Measurements from ENCODE around the gene SLC17A2. TPM values are rescaled to one million over a fixed set of nuclear protein-coding genes. Genes with fewer than 3 reads are reported as not detected.

Gene SLC17A2
- total RNA-seq, 4 donors from 2014 or later = not detected

GRCh38 chr6:25869840-25870239, 60.7 kb downstream of the SLC17A2 start:
- no peak for TF ChIP-seq EP300 (IDR thresholded peaks at IDR 0.05)
- no peak for TF ChIP-seq CTCF (IDR thresholded peaks at IDR 0.05)
- TF ChIP-seq POLR2AphosphoS5 (IDR thresholded peaks at IDR 0.05) = no peak
- TF ChIP-seq POLR2A (IDR thresholded peaks at IDR 0.05; ENCODE audit: low read depth) = no peak
- intact Hi-C loops (cut with DNase I) = no loop called here
- DNase-seq (ENCODE audit: extremely low spot score) = no peak

GRCh38 chr6:25868436-25869183, 61.9 kb downstream of the SLC17A2 start:
- no peaks in the 10 kb centered on the region for H3K9me3 ChIP-seq
- TF ChIP-seq POLR2A (IDR thresholded peaks at IDR 0.05; ENCODE audit: low read depth) (no peak), EP300 (IDR thresholded peaks at IDR 0.05) (no peak), CTCF (IDR thresholded peaks at IDR 0.05) (no peak), POLR2AphosphoS5 (IDR thresholded peaks at IDR 0.05) (no peak)
- H3K4me1 ChIP-seq = no peaks in the 10 kb centered on the region
- intact Hi-C loops (cut with DNase I) = no loop called here
- WGBS = 65% methylated on average over 3 of the region's 3 CpGs
- no peak overlapping the region for H3K4me3 ChIP-seq
- DNase-seq (ENCODE audit: extremely low spot score) = no peak
- no peaks in the 10 kb centered on the region for H3K36me3 ChIP-seq
- H3K27ac ChIP-seq (replicated peaks in 1 of 4) = no peak overlapping the region
- H3K27me3 ChIP-seq = peaks cover 0 to 9% (median 0%) of the 10 kb centered on the region in 4 donors

More at GRCh38 chr6:25869840-25870239, 60.7 kb downstream of the SLC17A2 start:
- Histone ChIP-seq H3K9me3 (no peaks in the 10 kb centered on the region), H3K27me3 (peaks cover 0 to 8% (median 0%) of the 10 kb centered on the region in 4 donors), H3K4me3 (no peak overlapping the region), H3K27ac (replicated peaks in 1 of 4) (no peak overlapping the region), H3K36me3 (no peaks in the 10 kb centered on the region), H3K4me1 (no peaks in the 10 kb centered on the region)
- WGBS = 64% methylated on average over 1 of the region's 1 CpG

- WGBS = 68% methylated on average over 3 of the region's 3 CpGs
- Histone ChIP-seq H3K27me3 (peaks cover 0 to 11% (median 0%) of the 10 kb centered on the region in 4 donors), H3K4me1 (no peaks in the 10 kb centered on the region), H3K27ac (replicated peaks in 1 of 4) (no peak overlapping the region), H3K36me3 (no peaks in the 10 kb centered on the region), H3K4me3 (no peak overlapping the region), H3K9me3 (no peaks in the 10 kb centered on the region)
- DNase-seq (ENCODE audit: extremely low spot score) = no peak
- intact Hi-C loops (cut with DNase I) = no loop called here
- TF ChIP-seq POLR2AphosphoS5 (IDR thresholded peaks at IDR 0.05) (no peak), POLR2A (IDR thresholded peaks at IDR 0.05; ENCODE audit: low read depth) (no peak), EP300 (IDR thresholded peaks at IDR 0.05) (no peak), CTCF (IDR thresholded peaks at IDR 0.05) (no peak)
These were observed 64.5 kb downstream of the SLC17A2 start for GRCh38 chr6:25866011-25866410.

GRCh38 chr6:25863360-25863759, 67.1 kb downstream of the SLC17A2 start:
- no peak overlapping the region for H3K4me3 ChIP-seq
- DNase-seq (ENCODE audit: extremely low spot score) = no peak
- 76% methylated on average over 2 of the region's 2 CpGs for WGBS
- H3K36me3 ChIP-seq = no peaks in the 10 kb centered on the region
- peaks cover 0 to 11% (median 0%) of the 10 kb centered on the region in 4 donors for H3K27me3 ChIP-seq
- no peaks in the 10 kb centered on the region for H3K4me1 ChIP-seq
- intact Hi-C loops (cut with DNase I) = no loop called here
- no peak for TF ChIP-seq EP300 (IDR thresholded peaks at IDR 0.05)
- no peak for TF ChIP-seq POLR2AphosphoS5 (IDR thresholded peaks at IDR 0.05)
- no peak for TF ChIP-seq CTCF (IDR thresholded peaks at IDR 0.05)
- TF ChIP-seq POLR2A (IDR thresholded peaks at IDR 0.05; ENCODE audit: low read depth) = no peak
- H3K27ac ChIP-seq (replicated peaks in 1 of 4) = no peak overlapping the region
- no peaks in the 10 kb centered on the region for H3K9me3 ChIP-seq

Other genes with a start within 250 kb of the SLC17A2 start
- gene SLC17A4, start 175.9 kb downstream of the SLC17A2 start, total RNA-seq = not detected
- gene SLC17A1, start 98.6 kb downstream of the SLC17A2 start, total RNA-seq = not detected
- not detected for gene SLC17A3, start 56.4 kb downstream of the SLC17A2 start, total RNA-seq
- gene TRIM38, start 32.1 kb upstream of the SLC17A2 start, total RNA-seq = 1 to 10 TPM; 5.3 to 6.4 (median 5.9) TPM
- 1 to 10 TPM; 3.0 to 9.9 (median 6.5) TPM for gene HFE, start 156.7 kb upstream of the SLC17A2 start, total RNA-seq

All from esophagus muscularis mucosa (tissue), 4 donors.